K562 treated with DMSO at 1 percent for 24 hours (cell line): ENCODE results near the gene UPP2. TPM values are rescaled to one million over a fixed set of nuclear protein-coding genes. Genes with fewer than 3 reads are reported as not detected.

Experiments used
- total RNA-seq: library from RNA; unstranded; fragments of 300-600 nt; gene quantifications from 2 replicates; pipeline ENCODE4 v1.2.3, GENCODE V29; 2022; ENCODE audit warnings: low read depth; ENCODE audit not compliant: insufficient read depth

Gene UPP2
- total RNA-seq, result not detected in 2 replicates

GRCh38 chr2:158101384-158101926 lies at the start of gene UPP2:
Gene UPP2 (plus strand): TSS chr2:158101876. CDS start chr2:158102064, 188 bp downstream.

Other genes with a start within 250 kb of the UPP2 start
- 19.7 and 22.1 TPM in 2 replicates for gene ACVR1, start 225.5 kb upstream of the UPP2 start, total RNA-seq